Measurements from ENCODE around the gene CADM1.

Gene CADM1

GRCh38 chr11:115178705-115179104 lies 325.5 kb downstream of the CADM1 start:
- ATAC-seq = no peak
- no peak for DNase-seq

GRCh38 chr11:115173136-115173535 lies 331.1 kb downstream of the CADM1 start:
- DNase-seq = no peak
- ATAC-seq = no peak

GRCh38 chr11:115170133-115170815 lies 333.9 kb downstream of the CADM1 start:
- DNase-seq = peak; percentile 12
- ATAC-seq = no peak

- ATAC-seq = no peak
- DNase-seq = no peak
These were observed 335.0 kb downstream of the CADM1 start for GRCh38 chr11:115169251-115169650.

- ATAC-seq = no peak
- DNase-seq = no peak
These were observed 335.5 kb downstream of the CADM1 start for GRCh38 chr11:115168686-115169085.

GRCh38 chr11:115168229-115168671 lies 336.0 kb downstream of the CADM1 start:
- no peak for ATAC-seq
- no peak for DNase-seq

- ATAC-seq = no peak
- DNase-seq = no peak
These were observed 336.8 kb downstream of the CADM1 start for GRCh38 chr11:115167456-115167855.

GRCh38 chr11:115166820-115167219 lies 337.4 kb downstream of the CADM1 start:
- DNase-seq = no peak
- ATAC-seq = no peak

- ATAC-seq (no peak), DNase-seq (no peak)
These were observed 339.4 kb downstream of the CADM1 start for GRCh38 chr11:115164774-115165173.

GRCh38 chr11:115162919-115163318 lies 341.3 kb downstream of the CADM1 start:
- ATAC-seq (no peak), DNase-seq (no peak)

- DNase-seq (no peak), ATAC-seq (no peak)
These were observed 342.3 kb downstream of the CADM1 start for GRCh38 chr11:115161876-115162275.

- DNase-seq (no peak), ATAC-seq (no peak)
These were observed 345.0 kb downstream of the CADM1 start for GRCh38 chr11:115159207-115159606.

GRCh38 chr11:115158053-115158452 lies 346.2 kb downstream of the CADM1 start:
- ATAC-seq (no peak), DNase-seq (no peak)

- no peak for ATAC-seq
These were observed 347.0 kb downstream of the CADM1 start for GRCh38 chr11:115157247-115157646.

GRCh38 chr11:115155978-115156377 lies 348.2 kb downstream of the CADM1 start:
- DNase-seq (no peak), ATAC-seq (no peak)

More at GRCh38 chr11:115157247-115157646, 347.0 kb downstream of the CADM1 start:
- no peak for DNase-seq

- no peak for ATAC-seq
These were observed 348.9 kb downstream of the CADM1 start for GRCh38 chr11:115155320-115155719.

GRCh38 chr11:115154355-115154736 lies 349.9 kb downstream of the CADM1 start:
- ATAC-seq (no peak), DNase-seq (no peak)

More at GRCh38 chr11:115155320-115155719, 348.9 kb downstream of the CADM1 start:
- DNase-seq = no peak

- DNase-seq (no peak), ATAC-seq (no peak)
These were observed 350.4 kb downstream of the CADM1 start for GRCh38 chr11:115153731-115154354.

GRCh38 chr11:115153135-115153534 lies 351.1 kb downstream of the CADM1 start:
- ATAC-seq = no peak
- DNase-seq = no peak

- ATAC-seq (no peak), DNase-seq (no peak)
These were observed 353.2 kb downstream of the CADM1 start for GRCh38 chr11:115151010-115151409.

- ATAC-seq = no peak
- DNase-seq = no peak
These were observed 355.5 kb downstream of the CADM1 start for GRCh38 chr11:115148691-115149090.

- DNase-seq = no peak
- ATAC-seq = no peak
These were observed 356.1 kb downstream of the CADM1 start for GRCh38 chr11:115148101-115148500.

GRCh38 chr11:115147243-115147807 lies 356.9 kb downstream of the CADM1 start:
- no peak for ATAC-seq
- no peak for DNase-seq

GRCh38 chr11:115146425-115146824 lies 357.8 kb downstream of the CADM1 start:
- ATAC-seq (no peak), DNase-seq (no peak)
